ENCODE data around the gene MCCC2. TPM values are rescaled to one million over a fixed set of nuclear protein-coding genes. Genes with fewer than 3 reads are reported as not detected.

MCCC2 gene
- total and polyA plus RNA-seq, 2 of the 13 experiments (the other 11 are each of a cell fraction or from before 2014, with no cell fraction given): 44.8 to 83.6 TPM

DNA sequence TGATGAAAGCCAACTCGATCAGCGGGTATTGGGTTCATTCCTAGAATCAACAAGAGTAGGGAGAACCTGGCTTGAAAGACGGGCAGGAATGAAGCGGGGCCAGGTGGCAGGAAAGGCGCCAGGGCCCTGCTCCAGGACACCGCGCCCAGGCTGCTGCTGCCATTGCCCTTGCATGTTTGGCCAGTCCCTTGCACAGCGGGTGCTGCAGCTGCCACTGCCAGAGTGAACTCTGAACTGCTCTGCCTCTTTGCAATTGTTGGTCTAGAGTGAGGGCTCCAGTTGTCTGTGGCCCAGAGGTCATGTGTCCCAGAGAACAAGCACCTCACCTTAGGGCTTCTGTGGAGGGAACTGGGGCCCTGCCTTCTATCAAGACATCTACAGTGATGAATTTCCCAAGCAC is 107.9 kb downstream of the MCCC2 start:
- ATAC-seq (peak; percentile 97), FAIRE-seq (peak; percentile 96), DNase-seq (ENCODE audit: low spot score) (peak; percentile 89)
- no TSS peak for BruUV-seq (replicated peaks)
- ChIA-PET POLR2A (interaction anchor here (0.9 to 2.2 kb wide), 3 partner anchors 10 to 108 kb away, joined by 3 to 18 read pairs (median 11); partner anchors contain the start of gene MCCC2), CTCF (ENCODE audit: low intra/inter-chr PET ratio, low total read pairs) (no interaction called here)
- Histone ChIP-seq H3K4me2 (ENCODE audit: low read depth, low read length) (peak overlapping the region; percentile 88), H3K9me3 (ENCODE audit: low read length) (no peaks in the 10 kb centered on the region), H3K27me3 (ENCODE audit: control insufficient read depth in 1 of 2, insufficient read depth in 2 of 2, low read length in 2 of 2) (no peaks in the 10 kb centered on the region), H3K9ac (ENCODE audit: insufficient read depth, low read depth, low read length) (peak overlapping the region; percentile 73), H3K36me3 (replicated peaks in 1 of 2; ENCODE audit: control insufficient read depth in 1 of 2, insufficient read depth in 2 of 2, low read length in 2 of 2) (no peaks in the 10 kb centered on the region), H3K79me2 (ENCODE audit: insufficient read depth, low read length) (no peaks in the 10 kb centered on the region), H3K4me1 (ENCODE audit: insufficient read depth, low read length) (peaks cover 39% of the 10 kb centered on the region), H2AFZ (ENCODE audit: low read length) (peak overlapping the region; percentile 25), H3K4me3 (replicated peaks in 1 of 3; ENCODE audit: insufficient read depth in 1 of 3, low read depth in 2 of 3, low read length in 3 of 3) (peak overlapping the region; percentile 65 to 72 (median 67)), H4K20me1 (ENCODE audit: insufficient read depth, low read length) (no peaks in the 10 kb centered on the region), H3K27ac (ENCODE audit: extremely low read length, insufficient read depth, low read length) (peak overlapping the region; percentile 90)
- WGBS (ENCODE audit: low lambda C conversion rate): 0% methylated on average over 5 of the region's 8 CpGs
- intact Hi-C loops (cut with micrococcal nuclease; ENCODE audit: unreplicated experiment): loop anchor here (5.0 kb wide), 1 partner anchor 33 kb away; no protein-coding TSS in a partner anchor
- in situ Hi-C loops (cut with HindIII; ENCODE audit: extremely low pct_ligation_motif_present, low pct_unique_long_range_greater_than_20kb): no loop called here
- no peak for TF ChIP-seq GTF2F1 (IDR thresholded peaks at IDR 0.05; ENCODE audit: low read length)
- no peak for TF ChIP-seq ZBTB37 (CRISPR knock-in tag; IDR thresholded peaks at IDR 0.05)
- TF ChIP-seq SIN3A (IDR thresholded peaks at IDR 0.05; ENCODE audit: borderline replicate concordance, low read depth, low read length): no peak
- TF ChIP-seq, protein P1, sequence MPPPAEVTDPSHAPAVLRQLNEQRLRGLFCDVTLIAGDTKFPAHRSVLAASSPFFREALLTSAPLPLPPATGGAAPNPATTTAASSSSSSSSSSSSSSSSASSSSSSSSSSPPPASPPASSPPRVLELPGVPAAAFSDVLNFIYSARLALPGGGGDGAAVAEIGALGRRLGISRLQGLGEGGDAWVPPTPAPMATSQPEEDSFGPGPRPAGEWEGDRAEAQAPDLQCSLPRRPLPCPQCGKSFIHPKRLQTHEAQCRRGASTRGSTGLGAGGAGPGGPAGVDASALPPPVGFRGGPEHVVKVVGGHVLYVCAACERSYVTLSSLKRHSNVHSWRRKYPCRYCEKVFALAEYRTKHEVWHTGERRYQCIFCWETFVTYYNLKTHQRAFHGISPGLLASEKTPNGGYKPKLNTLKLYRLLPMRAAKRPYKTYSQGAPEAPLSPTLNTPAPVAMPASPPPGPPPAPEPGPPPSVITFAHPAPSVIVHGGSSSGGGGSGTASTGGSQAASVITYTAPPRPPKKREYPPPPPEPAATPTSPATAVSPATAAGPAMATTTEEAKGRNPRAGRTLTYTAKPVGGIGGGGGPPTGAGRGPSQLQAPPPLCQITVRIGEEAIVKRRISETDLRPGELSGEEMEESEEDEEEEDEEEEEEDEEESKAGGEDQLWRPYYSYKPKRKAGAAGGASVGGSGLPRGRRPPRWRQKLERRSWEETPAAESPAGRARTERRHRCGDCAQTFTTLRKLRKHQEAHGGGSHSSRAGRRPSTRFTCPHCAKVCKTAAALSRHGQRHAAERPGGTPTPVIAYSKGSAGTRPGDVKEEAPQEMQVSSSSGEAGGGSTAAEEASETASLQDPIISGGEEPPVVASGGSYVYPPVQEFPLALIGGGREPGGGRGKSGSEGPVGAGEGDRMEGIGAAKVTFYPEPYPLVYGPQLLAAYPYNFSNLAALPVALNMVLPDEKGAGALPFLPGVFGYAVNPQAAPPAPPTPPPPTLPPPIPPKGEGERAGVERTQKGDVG (CRISPR knock-in tag; IDR thresholded peaks at IDR 0.05; ENCODE audit: borderline replicate concordance): no peak
- no peak for TF ChIP-seq ZBTB2 (CRISPR knock-in tag; IDR thresholded peaks at IDR 0.05; ENCODE audit: low read depth)
- TF ChIP-seq HMGXB4 (CRISPR knock-in tag; IDR thresholded peaks at IDR 0.05; ENCODE audit: borderline replicate concordance in 1 of 2, low read depth in 1 of 2): 0 out of 4 replicates have a peak, but pooled peaks of 1 of the 2 experiments have one; percentile 34
- peak; percentile 22; the same call in 1 of the 2 replicates for TF ChIP-seq CTCF (CRISPR knock-in tag; IDR thresholded peaks at IDR 0.05)
- peak; percentile 68; the same call in 1 of the 2 replicates for TF ChIP-seq ZFY (CRISPR knock-in tag; IDR thresholded peaks at IDR 0.05)
- TF ChIP-seq ZNF460 (CRISPR knock-in tag; IDR thresholded peaks at IDR 0.05; ENCODE audit: borderline replicate concordance): no peak; the same call in 1 of the 2 replicates
- no peak for TF ChIP-seq ZBTB8A (CRISPR knock-in tag; IDR thresholded peaks at IDR 0.05; ENCODE audit: borderline replicate concordance, low read depth)
- no peak for TF ChIP-seq SKI (IDR thresholded peaks at IDR 0.05; ENCODE audit: partially characterized antibody)
- TF ChIP-seq TFAP4 (IDR thresholded peaks at IDR 0.05; ENCODE audit: borderline replicate concordance, low read depth): peak; percentile 68; the same call in 1 of the 2 replicates

All from HepG2 (cell line).